NT2/D1 (cell line): ENCODE measurements around the gene CDA.

Source experiments
- SUZ12 ChIP-seq: IDR thresholded peaks from 2 replicates; pipeline ENCODE4 v1.6.1; 2011; ENCODE audit not compliant: insufficient read length, insufficient read depth; ENCODE audit errors: extremely low read depth
- YY1 ChIP-seq: IDR thresholded peaks from 2 replicates; pipeline ENCODE4 v1.6.1; 2011; ENCODE audit not compliant: insufficient read length, insufficient read depth
- ZNF274 ChIP-seq: IDR thresholded peaks from 2 replicates; pipeline ENCODE4 v1.6.1; 2011; ENCODE audit warnings: mild to moderate bottlenecking, low read depth, low read length

DNA sequence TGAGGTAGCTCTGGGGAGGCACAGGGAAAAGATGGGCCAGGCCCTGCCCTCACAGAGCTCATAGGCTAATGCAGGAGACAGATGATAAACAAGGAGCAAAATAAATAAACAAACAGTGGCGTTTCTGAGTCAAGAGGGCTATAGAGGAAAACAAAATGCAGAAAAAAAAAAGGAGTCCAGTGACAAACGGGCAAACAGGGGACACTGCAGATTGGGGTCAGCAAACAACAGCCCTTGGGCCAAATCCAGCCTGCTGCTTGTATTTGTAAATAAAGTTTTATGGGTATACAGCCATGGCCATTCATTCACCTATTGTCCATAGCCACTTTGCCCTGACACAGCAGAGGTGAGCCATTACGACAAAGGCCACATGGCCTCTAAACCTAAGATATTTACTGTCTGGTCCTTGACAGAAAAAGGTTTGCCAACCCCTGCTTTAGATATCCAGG is 25.3 kb downstream of the CDA start:
- no peak for TF ChIP-seq ZNF274
- no peak for TF ChIP-seq YY1
- no peak for TF ChIP-seq SUZ12
